SK-N-MC (cell line): ENCODE measurements around the gene CDKAL1.
"Not testable (repeated sequence)": the region's sequence is repeated elsewhere in the genome, so short reads cannot be mapped to it uniquely, and the experiment has no call there.

Experiments
- EZH2 ChIP-seq: fragments of 200-600 bp; sonication (generic); IDR thresholded peaks from one replicate; pipeline ENCODE4 v1.6.1; 2017; ENCODE audit warnings: antibody characterized with exemption
- FOXP2 ChIP-seq: optimal IDR thresholded peaks from 2 replicates; pipeline ENCODE3; 2011; ENCODE audit warnings: mild to moderate bottlenecking, moderate library complexity; ENCODE audit not compliant: insufficient read depth; ENCODE audit errors: extremely low read length, control extremely low read depth
- POLR2AphosphoS5 ChIP-seq: IDR thresholded peaks from 2 replicates; pipeline ENCODE4 v1.6.1; 2012; ENCODE audit warnings: mild to moderate bottlenecking, low read depth, low read length, borderline replicate concordance

DNA sequence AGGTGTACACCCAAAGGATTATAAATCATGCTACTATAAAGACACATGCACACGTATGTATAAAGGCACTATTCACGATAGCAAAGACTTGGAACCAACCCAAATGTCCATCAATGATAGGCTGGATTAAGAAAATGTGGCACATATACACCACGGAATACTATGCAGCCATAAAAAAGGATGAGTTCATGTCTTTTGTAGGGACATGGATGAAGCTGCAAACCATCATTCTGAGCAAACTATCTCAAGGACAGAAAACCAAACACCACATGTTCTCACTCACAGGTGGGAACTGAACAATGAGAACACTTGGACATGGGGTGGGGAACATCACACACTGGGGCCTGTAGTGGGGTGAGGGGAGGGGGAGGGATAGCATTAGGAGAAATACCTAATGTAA lies 9.0 kb upstream of the CDKAL1 start:
- not testable (repeated sequence) for TF ChIP-seq POLR2AphosphoS5, EZH2, FOXP2
